ENCODE measurements around the gene KRTAP2-1. TPM values are rescaled to one million over a fixed set of nuclear protein-coding genes. Genes with fewer than 3 reads are reported as not detected.

Gene KRTAP2-1
- total RNA-seq, 1 donor from 2014 or later: not detected

- no peaks in the 10 kb centered on the region for H3K36me3 Mint-ChIP-seq (ENCODE audit: low read depth)
- no peak overlapping the region for H3K4me3 Mint-ChIP-seq
- no peak for DNase-seq (ENCODE audit: low read depth, low spot score)
- H3K27me3 Mint-ChIP-seq (ENCODE audit: low read depth): no peaks in the 10 kb centered on the region
- no peak overlapping the region for H3K27ac Mint-ChIP-seq (ENCODE audit: unreplicated experiment)
- H3K4me1 Mint-ChIP-seq: no peaks in the 10 kb centered on the region
- no peak for TF ChIP-seq CTCF (conservative IDR thresholded peaks at IDR 0.05)
- no peaks in the 10 kb centered on the region for H3K9me3 Mint-ChIP-seq
Observed at GRCh38 chr17:41009936-41010335, 37.2 kb downstream of the KRTAP2-1 start.

GRCh38 chr17:41009301-41009760 lies 37.8 kb downstream of the KRTAP2-1 start:
- no peak for DNase-seq (ENCODE audit: low read depth, low spot score)
- Mint-ChIP-seq H3K36me3 (ENCODE audit: low read depth) (no peaks in the 10 kb centered on the region), H3K4me1 (no peaks in the 10 kb centered on the region), H3K27me3 (ENCODE audit: low read depth) (peaks cover 2% of the 10 kb centered on the region), H3K27ac (ENCODE audit: unreplicated experiment) (no peak overlapping the region), H3K9me3 (no peaks in the 10 kb centered on the region), H3K4me3 (no peak overlapping the region)
- TF ChIP-seq CTCF (conservative IDR thresholded peaks at IDR 0.05): no peak

- H3K27me3 Mint-ChIP-seq (ENCODE audit: low read depth): peaks cover 2% of the 10 kb centered on the region
- DNase-seq (ENCODE audit: low read depth, low spot score): no peak
- H3K27ac Mint-ChIP-seq (ENCODE audit: unreplicated experiment): no peak within 1 kb of the TSS
Observed at GRCh38 chr17:41008811-41009210, 38.3 kb downstream of the KRTAP2-1 start, which contains the start of gene KRTAP3-1. Gene KRTAP3-1, minus strand, starts transcription at chr17:41009128. Its CDS starts 54 bp downstream, at chr17:41009074.

GRCh38 chr17:41004397-41004796 lies 42.7 kb downstream of the KRTAP2-1 start:
- Mint-ChIP-seq H3K4me1 (no peaks in the 10 kb centered on the region), H3K9me3 (no peaks in the 10 kb centered on the region), H3K4me3 (no peak overlapping the region), H3K36me3 (ENCODE audit: low read depth) (no peaks in the 10 kb centered on the region), H3K27ac (ENCODE audit: unreplicated experiment) (no peak overlapping the region), H3K27me3 (ENCODE audit: low read depth) (peaks cover 5% of the 10 kb centered on the region)
- TF ChIP-seq CTCF (conservative IDR thresholded peaks at IDR 0.05): no peak
- no peak for DNase-seq (ENCODE audit: low read depth, low spot score)

More at GRCh38 chr17:41008811-41009210, 38.3 kb downstream of the KRTAP2-1 start, which contains the start of gene KRTAP3-1:
- no peak within 1 kb of the TSS for H3K4me3 Mint-ChIP-seq
- H3K36me3 Mint-ChIP-seq (ENCODE audit: low read depth): no peaks in the 10 kb centered on the region
- TF ChIP-seq CTCF (conservative IDR thresholded peaks at IDR 0.05): no peak
- H3K4me1 Mint-ChIP-seq: no peaks in the 10 kb centered on the region
- no peaks in the 10 kb centered on the region for H3K9me3 Mint-ChIP-seq

GRCh38 chr17:41003926-41004325 lies 43.2 kb downstream of the KRTAP2-1 start:
- Mint-ChIP-seq H3K27me3 (ENCODE audit: low read depth) (peaks cover 6% of the 10 kb centered on the region), H3K27ac (ENCODE audit: unreplicated experiment) (no peak overlapping the region), H3K36me3 (ENCODE audit: low read depth) (no peaks in the 10 kb centered on the region), H3K9me3 (no peaks in the 10 kb centered on the region), H3K4me3 (no peak overlapping the region), H3K4me1 (no peaks in the 10 kb centered on the region)
- DNase-seq (ENCODE audit: low read depth, low spot score): no peak
- no peak for TF ChIP-seq CTCF (conservative IDR thresholded peaks at IDR 0.05)
